Measurements from ENCODE around the gene ME3.

The ME3 gene

GRCh38 chr11:86704710-86705109 is 32.3 kb upstream of the ME3 start:
- ChIA-PET POLR2A (no interaction called here), CTCF (interaction anchor here (1.1 kb wide), 1 partner anchor 29 kb away, joined by 3 read pairs; no protein-coding TSS in a partner anchor)
- H3K4me3 ChIP-seq (ENCODE audit: low read depth, low read length), result no peak overlapping the region
- TF ChIP-seq CTCF (IDR thresholded peaks at IDR 0.05; ENCODE audit: insufficient read depth, low read length, missing control alignments), result no peak
- no peak for DNase-seq (ENCODE audit: low read depth, low spot score)

- no peak for DNase-seq (ENCODE audit: low read depth, low spot score)
- no peak for TF ChIP-seq CTCF (IDR thresholded peaks at IDR 0.05; ENCODE audit: insufficient read depth, low read length, missing control alignments)
- no peak overlapping the region for H3K4me3 ChIP-seq (ENCODE audit: low read depth, low read length)
- POLR2A ChIA-PET, result no interaction called here
- CTCF ChIA-PET, result no interaction called here
Measured at GRCh38 chr11:86703987-86704386, 31.6 kb upstream of the ME3 start.

GRCh38 chr11:86702220-86702983 is 30.0 kb upstream of the ME3 start:
- no peak overlapping the region for H3K4me3 ChIP-seq (ENCODE audit: low read depth, low read length)
- CTCF ChIA-PET, result no interaction called here
- POLR2A ChIA-PET, result interaction anchor here (0.7 kb wide), 1 partner anchor 219 kb away, joined by 3 read pairs; no protein-coding TSS in a partner anchor
- DNase-seq (ENCODE audit: low read depth, low spot score), result no peak
- no peak for TF ChIP-seq CTCF (IDR thresholded peaks at IDR 0.05; ENCODE audit: insufficient read depth, low read length, missing control alignments)

- H3K4me3 ChIP-seq (ENCODE audit: low read depth, low read length), result no peak overlapping the region
- no peak for DNase-seq (ENCODE audit: low read depth, low spot score)
- ChIA-PET POLR2A (interaction anchor here (0.9 kb wide), 1 partner anchor 20 kb away, joined by 4 read pairs; no protein-coding TSS in a partner anchor), CTCF (no interaction called here)
- TF ChIP-seq CTCF (IDR thresholded peaks at IDR 0.05; ENCODE audit: insufficient read depth, low read length, missing control alignments), result no peak
Measured at GRCh38 chr11:86699040-86699791, 26.8 kb upstream of the ME3 start.

- ChIA-PET CTCF (no interaction called here), POLR2A (interaction anchor here (0.9 kb wide), 1 partner anchor 21 kb away, joined by 4 read pairs; no protein-coding TSS in a partner anchor)
- no peak overlapping the region for H3K4me3 ChIP-seq (ENCODE audit: low read depth, low read length)
- DNase-seq (ENCODE audit: low read depth, low spot score), result no peak
- no peak for TF ChIP-seq CTCF (IDR thresholded peaks at IDR 0.05; ENCODE audit: insufficient read depth, low read length, missing control alignments)
Measured at GRCh38 chr11:86698639-86699038, 26.2 kb upstream of the ME3 start.

GRCh38 chr11:86696451-86696850 is 24.0 kb upstream of the ME3 start:
- POLR2A ChIA-PET, result interaction anchor here (1.3 to 1.5 kb wide), 2 partner anchors 47 to 212 kb away, joined by 4 to 6 read pairs; no protein-coding TSS in a partner anchor
- CTCF ChIA-PET, result interaction anchor here (1.1 to 1.8 kb wide), 2 partner anchors 10 to 119 kb away, joined by 3 to 7 read pairs; no protein-coding TSS in a partner anchor

More at GRCh38 chr11:86696451-86696850, 24.0 kb upstream of the ME3 start:
- no peak for DNase-seq (ENCODE audit: low read depth, low spot score)
- no peak for TF ChIP-seq CTCF (IDR thresholded peaks at IDR 0.05; ENCODE audit: insufficient read depth, low read length, missing control alignments)
- no peak overlapping the region for H3K4me3 ChIP-seq (ENCODE audit: low read depth, low read length)

All from AG04449 (cell line).